DOHH2 (cell line): ENCODE data around the gene BCORL1.

Experiments
- H3F3A ChIP-seq: fragments of 200-600 bp; sonication (generic), shearing (Covaris generic); 2 replicates; pipeline ENCODE4 v1.6.0; 2016; ENCODE audit warnings: antibody characterized with exemption, mild to moderate bottlenecking; ENCODE audit not compliant: control insufficient read depth, insufficient read depth
- H3K27ac ChIP-seq: fragments of 200-600 bp; sonication (generic); 2 replicates; pipeline ENCODE4 v1.5.1; 2014; ENCODE audit warnings: low read depth, mild to moderate bottlenecking, low read length, moderate library complexity
- H3K27me3 ChIP-seq: fragments of 200-600 bp; sonication (generic); 2 replicates; pipeline ENCODE4 v1.6.1; 2014; ENCODE audit warnings: mild to moderate bottlenecking, low read length, mixed read lengths; ENCODE audit not compliant: control insufficient read depth
- H3K36me3 ChIP-seq: fragments of 200-600 bp; sonication (generic); 2 replicates; pipeline ENCODE4 v1.6.1; 2014; ENCODE audit warnings: mild to moderate bottlenecking, low read length, moderate library complexity, mixed read lengths; ENCODE audit not compliant: control insufficient read depth
- H3K4me1 ChIP-seq: fragments of 200-600 bp; sonication (generic); 2 replicates; pipeline ENCODE4 v1.6.1; 2014; ENCODE audit warnings: mild to moderate bottlenecking, low read length, mixed read lengths; ENCODE audit not compliant: control insufficient read depth
- H3K4me2 ChIP-seq: fragments of 200-600 bp; sonication (generic); 2 replicates; pipeline ENCODE4 v1.6.0; 2014; ENCODE audit warnings: mild to moderate bottlenecking, low read length, moderate library complexity
- H3K4me3 ChIP-seq: fragments of 200-600 bp; sonication (generic); 2 replicates; pipeline ENCODE4 v1.5.1; 2014; ENCODE audit warnings: mild to moderate bottlenecking, low read length, mixed read lengths
- H3K79me2 ChIP-seq: fragments of 200-600 bp; sonication (generic); 2 replicates; pipeline ENCODE4 v1.6.1; 2014; ENCODE audit warnings: mild to moderate bottlenecking, low read length, mixed read lengths; ENCODE audit not compliant: control insufficient read depth
- H3K9me2 ChIP-seq: fragments of 200-600 bp; sonication (generic); replicated peaks from 2 replicates; pipeline ENCODE4 v1.6.1; 2014; ENCODE audit warnings: mild to moderate bottlenecking, low read length, mixed read lengths; ENCODE audit not compliant: control insufficient read depth
- H3K9me3 ChIP-seq: fragments of 200-600 bp; sonication (generic); 2 replicates; pipeline ENCODE4 v1.6.1; 2014; ENCODE audit warnings: antibody characterized with exemption, low read length, mixed read lengths; ENCODE audit not compliant: control insufficient read depth, insufficient read depth
- H4K20me1 ChIP-seq: fragments of 200-600 bp; sonication (generic); 2 replicates; pipeline ENCODE4 v1.6.0; 2014; ENCODE audit warnings: low read depth, mild to moderate bottlenecking, antibody characterized with exemption, low read length, moderate library complexity; ENCODE audit not compliant: control insufficient read depth, insufficient read depth
- CTCF ChIP-seq: fragments of 200-600 bp; sonication (generic); IDR thresholded peaks from one replicate; pipeline ENCODE4 v1.5.1; 2014; ENCODE audit warnings: antibody characterized with exemption, mild to moderate bottlenecking, low read depth, low read length; ENCODE audit not compliant: poor library complexity, severe bottlenecking
- EZH2phosphoT487 ChIP-seq: fragments of 200-600 bp; sonication (generic); IDR thresholded peaks from 2 replicates; pipeline ENCODE4 v1.6.1; 2017; ENCODE audit warnings: borderline replicate concordance, mild to moderate bottlenecking, antibody characterized with exemption, low read length, moderate library complexity, mixed read lengths

Gene BCORL1

GRCh38 chrX:130083107-130083490, 100.7 kb downstream of the BCORL1 start:
- Histone ChIP-seq H3K9me3 (no peaks in the 10 kb centered on the region), H3K4me3 (peak overlapping the region; percentile 74), H3K4me1 (peaks cover 68% of the 10 kb centered on the region), H3K27ac (peak overlapping the region; percentile 97), H3K9me2 (no peaks in the 10 kb centered on the region), H3K36me3 (peaks cover 19% of the 10 kb centered on the region), H4K20me1 (no peaks in the 10 kb centered on the region), H3F3A (peaks cover 19% of the 10 kb centered on the region), H3K4me2 (peak overlapping the region; percentile 97), H3K27me3 (no peaks in the 10 kb centered on the region), H3K79me2 (peaks cover 54% of the 10 kb centered on the region)
- TF ChIP-seq CTCF (no peak), EZH2phosphoT487 (no peak)

GRCh38 chrX:130083656-130084382, 101.4 kb downstream of the BCORL1 start:
- Histone ChIP-seq H3K27me3 (no peaks in the 10 kb centered on the region), H3K79me2 (peaks cover 58% of the 10 kb centered on the region), H3K9me3 (no peaks in the 10 kb centered on the region), H3K4me1 (peaks cover 75% of the 10 kb centered on the region), H3F3A (peaks cover 19% of the 10 kb centered on the region), H4K20me1 (no peaks in the 10 kb centered on the region), H3K4me3 (peak overlapping the region; percentile 74), H3K36me3 (peaks cover 19% of the 10 kb centered on the region), H3K4me2 (peak overlapping the region; percentile 97), H3K27ac (peak overlapping the region; percentile 97), H3K9me2 (no peaks in the 10 kb centered on the region)
- TF ChIP-seq EZH2phosphoT487 (no peak), CTCF (no peak)

DNA sequence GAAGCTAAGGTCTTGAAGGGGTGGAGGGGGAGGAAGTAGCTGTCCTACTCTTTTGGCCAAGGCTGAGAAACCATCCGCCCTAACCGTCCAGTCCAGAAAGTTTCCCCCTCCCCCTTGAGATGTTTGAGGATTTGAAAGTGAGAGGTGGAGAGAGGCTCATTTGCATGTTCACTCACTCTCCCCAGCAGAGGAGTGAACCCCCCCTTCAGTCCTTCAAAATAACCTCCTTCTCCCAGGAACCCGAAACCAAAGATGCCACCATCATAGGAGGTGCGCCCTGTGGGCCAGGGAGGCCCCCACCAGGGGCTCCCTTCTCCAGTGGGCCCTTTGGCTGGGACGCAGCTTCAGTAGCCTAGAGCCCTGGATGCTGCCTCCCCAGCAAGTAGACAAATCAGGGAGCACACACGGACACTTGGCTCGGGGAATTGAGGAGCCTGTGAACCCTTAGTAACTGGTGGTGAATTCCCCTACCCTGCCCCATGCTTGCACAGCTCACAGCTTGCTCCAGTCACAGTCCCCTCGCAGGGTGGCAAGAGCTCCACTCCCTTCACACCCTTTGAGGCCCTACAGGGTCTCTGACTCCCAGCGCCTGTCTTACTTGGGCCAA, 102.3 kb downstream of the BCORL1 start:
- Histone ChIP-seq H4K20me1 (no peaks in the 10 kb centered on the region), H3K27me3 (no peaks in the 10 kb centered on the region), H3K36me3 (peaks cover 15% of the 10 kb centered on the region), H3K4me2 (peak overlapping the region; percentile 97), H3K9me3 (no peaks in the 10 kb centered on the region), H3K27ac (peak overlapping the region; percentile 97), H3K9me2 (no peaks in the 10 kb centered on the region), H3K4me1 (peaks cover 80% of the 10 kb centered on the region), H3K4me3 (peak overlapping the region; percentile 74), H3F3A (peaks cover 19% of the 10 kb centered on the region), H3K79me2 (peaks cover 60% of the 10 kb centered on the region)
- no peak for TF ChIP-seq EZH2phosphoT487
- TF ChIP-seq CTCF: no peak
